Spleen (tissue), 7 donors: ENCODE results near the gene RAMP2.

Experiments used
- POLR2A ChIP-seq, 3 donors: fragments of 450-650 bp; IDR thresholded peaks; one replicate each; pipeline ENCODE4 v1.5.1; 2017; ENCODE audit warnings: antibody characterized with exemption in 3 of 3, mild to moderate bottlenecking in 1 of 3
- POLR2AphosphoS5 ChIP-seq, 3 donors: sonication (generic); formaldehyde crosslinking; IDR thresholded peaks; one replicate each; pipeline ENCODE4 v1.5.1; 2017; ENCODE audit warnings: antibody characterized with exemption in 3 of 3
- TF ChIP-seq, protein P1 (sequence below), 11 experiments: fragments of 200-600 bp in 7 of 11; fragments of 450-650 bp in 4 of 11; sonication (generic) in 4 of 11; IDR thresholded peaks in 8 of 11; conservative IDR thresholded peaks in 3 of 11; 1 replicate in 7 of 11; 2 replicates in 4 of 11; pipeline versions ENCODE4 v1.4.0 to v1.8.0; 2016 to 2021; ENCODE audit warnings: antibody characterized with exemption in 11 of 11, inconsistent platforms in 4 of 11, mild to moderate bottlenecking in 1 of 11
- donor health status: DM: no; HTN: no; CAD: no; lungs with moderate emphysema.
- donor health status: DM: no; HTN: no; CAD: no.
- donor health status: DM: no; HTN: no; CAD: no.

DNA sequence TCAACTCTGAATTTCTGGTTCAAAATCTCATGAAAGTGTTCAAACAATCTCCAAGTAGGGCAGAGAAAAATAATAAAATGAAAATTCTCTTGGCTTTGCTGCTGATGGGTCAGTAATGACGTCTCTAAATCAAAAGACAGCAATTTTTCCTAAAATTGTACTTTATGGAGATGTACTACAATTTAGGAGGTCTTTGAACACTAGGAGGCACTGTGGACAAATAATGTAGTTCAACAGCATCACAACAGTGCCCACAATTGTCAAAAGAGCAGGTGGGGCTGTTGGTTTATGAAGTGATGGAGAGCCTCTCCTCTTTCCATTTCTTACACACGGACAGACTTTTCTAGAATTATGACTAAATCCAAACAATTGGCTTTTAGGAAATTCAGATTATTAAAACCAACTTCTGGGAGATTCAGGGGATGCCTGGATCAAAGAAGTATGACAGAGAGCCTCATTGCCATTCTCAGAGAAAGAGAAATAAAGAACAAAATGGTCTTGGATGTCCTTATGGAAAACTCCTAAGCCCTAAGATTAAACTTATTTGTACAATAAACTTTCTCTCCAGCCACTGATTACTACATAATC, 39.9 kb upstream of the RAMP2 start:
- TF ChIP-seq, protein P1, sequence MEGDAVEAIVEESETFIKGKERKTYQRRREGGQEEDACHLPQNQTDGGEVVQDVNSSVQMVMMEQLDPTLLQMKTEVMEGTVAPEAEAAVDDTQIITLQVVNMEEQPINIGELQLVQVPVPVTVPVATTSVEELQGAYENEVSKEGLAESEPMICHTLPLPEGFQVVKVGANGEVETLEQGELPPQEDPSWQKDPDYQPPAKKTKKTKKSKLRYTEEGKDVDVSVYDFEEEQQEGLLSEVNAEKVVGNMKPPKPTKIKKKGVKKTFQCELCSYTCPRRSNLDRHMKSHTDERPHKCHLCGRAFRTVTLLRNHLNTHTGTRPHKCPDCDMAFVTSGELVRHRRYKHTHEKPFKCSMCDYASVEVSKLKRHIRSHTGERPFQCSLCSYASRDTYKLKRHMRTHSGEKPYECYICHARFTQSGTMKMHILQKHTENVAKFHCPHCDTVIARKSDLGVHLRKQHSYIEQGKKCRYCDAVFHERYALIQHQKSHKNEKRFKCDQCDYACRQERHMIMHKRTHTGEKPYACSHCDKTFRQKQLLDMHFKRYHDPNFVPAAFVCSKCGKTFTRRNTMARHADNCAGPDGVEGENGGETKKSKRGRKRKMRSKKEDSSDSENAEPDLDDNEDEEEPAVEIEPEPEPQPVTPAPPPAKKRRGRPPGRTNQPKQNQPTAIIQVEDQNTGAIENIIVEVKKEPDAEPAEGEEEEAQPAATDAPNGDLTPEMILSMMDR (IDR thresholded peaks at IDR 0.05 in 8 of 11, conservative IDR thresholded peaks at IDR 0.05 in 3 of 11) = peak in 10 of 11 experiments; percentile 37 to 75 (median 68)
- TF ChIP-seq POLR2A (IDR thresholded peaks at IDR 0.05) (no peak), POLR2AphosphoS5 (IDR thresholded peaks at IDR 0.05) (no peak)
